ENCODE results near the gene ANKS1B.

- TF ChIP-seq CTCF (IDR thresholded peaks at IDR 0.05) (no peak), EP300 (IDR thresholded peaks at IDR 0.05) (no peak), POLR2A (IDR thresholded peaks at IDR 0.05) (no peak)
Measured at GRCh38 chr12:99045158-99045557, 939.6 kb downstream of the ANKS1B start.
